GM20000 (cell line): ENCODE measurements around the gene ANKMY2.

Source experiments
- DNase-seq: peaks from one replicate; pipeline ENCODE4 v3.0.0; 2012; ENCODE audit warnings: low spot score
- CTCF ChIP-seq: IDR thresholded peaks from 2 replicates; pipeline ENCODE4 v1.5.1; 2012; ENCODE audit warnings: mild to moderate bottlenecking, control low read depth; ENCODE audit errors: extremely low read depth, missing control alignments

Gene ANKMY2

GRCh38 chr7:16647435-16647960, 1.9 kb upstream of the ANKMY2 start:
- DNase-seq: no peak
- TF ChIP-seq CTCF: no peak

- DNase-seq: peak; percentile 37
- TF ChIP-seq CTCF: no peak
Measured at GRCh38 chr7:16646472-16647072, 1.0 kb upstream of the ANKMY2 start.

GRCh38 chr7:16644636-16645592, 640 bp downstream of the ANKMY2 start:
- no peak for TF ChIP-seq CTCF
- DNase-seq: peak; percentile 34

- no peak for DNase-seq
- TF ChIP-seq CTCF: no peak
Measured at GRCh38 chr7:16644157-16644556, 1.4 kb downstream of the ANKMY2 start.

- DNase-seq: no peak
- TF ChIP-seq CTCF: no peak
Measured at GRCh38 chr7:16638282-16639280, 7.0 kb downstream of the ANKMY2 start.

GRCh38 chr7:16637379-16637778, 8.2 kb downstream of the ANKMY2 start:
- no peak for DNase-seq

More at GRCh38 chr7:16637379-16637778, 8.2 kb downstream of the ANKMY2 start:
- TF ChIP-seq CTCF: no peak
